GM21526 (cell line): ENCODE results near the gene TRAPPC11.
"Not testable (repeated sequence)": the region's sequence is repeated elsewhere in the genome, so short reads cannot be mapped to it uniquely, and the experiment has no call there.

Experiments used
- ATAC-seq: cut with Tn5 transposase; IDR thresholded peaks from one replicate; pipeline ENCODE4 v1.9.1; 2021; ENCODE audit warnings: moderate library complexity; ENCODE audit not compliant: unreplicated experiment, low FRiP score

Gene TRAPPC11

DNA sequence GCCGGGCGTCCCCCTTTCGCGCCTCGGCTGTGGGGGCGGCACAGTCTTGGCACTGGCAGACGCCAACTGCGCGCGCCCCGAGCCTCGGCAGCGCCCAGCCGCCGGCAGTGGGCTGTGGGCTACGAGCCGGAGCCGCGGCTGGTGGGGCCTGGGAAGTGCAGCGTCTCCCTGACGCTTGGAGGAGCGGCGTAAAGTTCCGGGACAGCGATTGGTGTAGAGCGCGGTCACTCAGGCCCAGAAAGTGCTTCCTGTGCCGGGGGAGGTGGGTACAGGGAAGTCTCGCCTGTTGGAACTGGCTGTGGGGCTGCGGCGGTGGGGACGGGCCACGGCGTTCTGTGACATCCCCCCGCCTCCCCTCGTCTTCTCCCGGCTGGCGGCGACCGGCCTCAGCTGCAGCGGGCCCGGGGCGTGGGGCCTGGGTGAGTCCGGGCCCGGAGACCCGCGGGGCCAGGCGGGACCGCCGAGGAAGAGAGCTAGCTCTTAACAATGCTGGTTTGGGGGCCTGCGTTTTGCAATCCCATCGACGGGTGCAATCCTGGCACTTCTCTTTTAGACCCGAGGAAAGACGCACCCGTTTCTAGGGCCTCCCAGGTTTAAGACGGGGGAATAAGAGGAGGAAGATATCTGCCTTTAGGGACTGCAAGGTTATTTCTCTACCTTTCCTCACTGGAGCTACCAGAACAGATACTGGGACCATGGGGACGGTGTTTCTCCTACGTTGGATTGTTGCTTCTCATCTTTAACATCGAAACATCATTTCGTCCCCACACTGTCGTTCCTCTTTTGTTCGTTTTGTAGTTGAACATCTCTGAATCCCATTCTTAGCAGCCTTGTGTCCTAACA is at the start of gene TRAPPC11, which contains the start of gene RWDD4:
Gene TRAPPC11, plus strand, starts transcription at position 265 of the 843 bp plus-strand sequence. CDS start 4,575 bp downstream, outside the sequence.
Gene RWDD4, minus strand, starts transcription at position 157 of the 843 bp plus-strand sequence. CDS start 233 bp downstream, outside the sequence.
- peak; percentile 99 for ATAC-seq

DNA sequence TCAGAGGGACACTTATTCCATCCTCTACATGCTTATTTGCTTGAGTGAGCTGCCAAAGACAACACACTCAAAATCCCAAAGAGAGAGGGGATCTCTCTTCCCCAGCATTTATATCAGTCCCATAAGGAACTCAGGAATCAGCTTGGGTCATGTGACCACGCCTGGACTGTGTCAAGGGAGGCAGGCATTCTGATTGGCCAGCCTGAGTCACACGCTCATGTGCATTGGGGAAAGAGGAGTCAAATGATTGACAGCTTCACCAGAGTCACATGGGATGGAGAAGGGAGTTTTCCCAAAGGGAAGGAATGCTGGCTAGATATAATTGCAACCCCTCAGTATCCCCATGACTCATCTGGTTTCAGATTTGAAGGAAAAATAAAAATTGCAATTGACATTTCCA is 49.1 kb upstream of the TRAPPC11 start:
- no peak for ATAC-seq

DNA sequence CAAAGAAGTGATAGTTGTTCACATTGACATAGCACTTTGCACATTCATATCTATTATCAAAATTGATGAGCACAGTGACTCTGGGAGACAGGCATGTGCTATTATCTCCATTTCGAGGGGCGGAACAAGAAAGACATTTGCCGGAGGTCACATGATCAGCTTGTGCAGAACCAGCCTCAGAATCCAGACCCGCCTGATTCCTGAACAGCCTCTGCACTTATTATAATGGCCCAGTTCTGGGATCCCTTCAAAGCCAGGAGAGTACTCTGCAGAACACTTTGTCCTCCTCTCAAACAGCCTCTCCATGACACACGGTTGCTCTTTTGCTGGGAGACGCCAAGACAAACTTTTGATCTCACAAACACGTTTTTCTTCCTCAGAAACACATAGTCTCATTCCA is 48.5 kb upstream of the TRAPPC11 start:
- no peak for ATAC-seq

DNA sequence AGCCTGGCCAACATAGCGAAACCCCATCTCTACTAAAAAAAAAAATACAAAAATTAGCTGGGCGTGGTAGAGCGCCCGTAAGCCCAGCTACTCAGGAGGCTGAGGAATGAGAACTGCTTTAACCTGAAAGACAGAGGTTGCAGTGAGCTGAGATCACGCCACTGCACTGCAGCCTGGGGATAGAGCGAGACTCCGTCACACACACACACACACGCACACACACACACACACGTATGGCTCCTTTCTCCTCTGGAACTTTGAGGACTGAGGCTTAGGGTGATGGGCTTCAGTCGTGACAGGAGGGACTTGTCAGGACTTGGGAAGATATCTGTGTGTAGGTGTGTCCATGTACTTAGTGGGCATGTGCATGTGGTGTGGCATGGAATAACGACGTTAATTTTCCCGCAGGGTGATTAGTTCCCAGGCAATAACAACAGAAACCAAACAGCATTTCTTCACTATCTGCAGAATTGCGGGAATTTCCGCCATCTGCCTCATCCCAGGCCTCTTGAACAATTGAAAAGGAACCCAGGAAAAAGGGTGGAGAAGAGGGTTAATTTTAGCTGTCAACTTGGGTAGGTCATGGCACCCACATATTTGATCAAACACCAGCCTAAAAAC is 47.8 kb upstream of the TRAPPC11 start:
- ATAC-seq, result no peak

DNA sequence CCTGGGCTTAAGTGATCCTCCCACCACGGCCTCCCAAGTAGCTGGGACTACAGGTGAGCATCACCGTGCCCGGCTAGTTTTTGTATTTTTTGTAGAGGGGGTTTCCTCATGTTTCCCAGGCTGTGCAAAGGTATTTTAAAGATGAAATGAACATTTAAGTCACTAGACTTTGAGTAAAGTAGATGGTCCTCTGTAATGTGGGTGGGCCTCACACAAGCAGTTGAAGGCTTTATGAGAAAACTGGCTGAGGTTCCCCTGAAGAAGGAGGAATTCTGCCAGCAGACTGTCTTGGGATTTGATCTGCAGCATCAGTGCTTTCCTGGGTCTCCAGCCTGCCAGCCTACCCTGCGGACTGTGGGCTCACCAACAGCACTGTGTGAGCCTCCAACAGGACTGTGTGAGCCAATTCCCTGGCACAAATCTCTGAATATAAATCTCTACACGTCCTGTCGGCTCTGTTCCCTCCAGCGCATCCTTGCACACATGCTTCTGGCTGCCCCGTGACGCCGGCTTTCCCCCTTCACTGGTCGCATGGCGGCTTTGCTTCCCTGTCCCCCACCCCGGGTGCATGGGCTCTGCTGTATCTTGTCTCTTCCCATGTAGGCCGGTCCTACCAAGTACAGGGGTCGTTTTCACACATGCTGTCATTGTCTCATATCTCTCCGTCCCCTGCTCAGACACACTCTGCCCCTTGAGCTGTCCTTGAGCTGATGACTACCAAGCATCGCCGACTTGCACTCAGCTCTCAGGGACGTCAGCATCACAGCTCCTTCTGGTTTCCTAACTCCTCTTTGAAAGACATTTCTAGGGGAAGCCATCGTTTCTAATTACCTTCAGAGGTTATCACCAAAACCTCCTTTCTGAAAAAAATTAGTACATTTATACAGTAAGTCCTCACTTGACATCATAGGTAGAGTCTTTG is 46.5 kb upstream of the TRAPPC11 start:
- ATAC-seq, result no peak

DNA sequence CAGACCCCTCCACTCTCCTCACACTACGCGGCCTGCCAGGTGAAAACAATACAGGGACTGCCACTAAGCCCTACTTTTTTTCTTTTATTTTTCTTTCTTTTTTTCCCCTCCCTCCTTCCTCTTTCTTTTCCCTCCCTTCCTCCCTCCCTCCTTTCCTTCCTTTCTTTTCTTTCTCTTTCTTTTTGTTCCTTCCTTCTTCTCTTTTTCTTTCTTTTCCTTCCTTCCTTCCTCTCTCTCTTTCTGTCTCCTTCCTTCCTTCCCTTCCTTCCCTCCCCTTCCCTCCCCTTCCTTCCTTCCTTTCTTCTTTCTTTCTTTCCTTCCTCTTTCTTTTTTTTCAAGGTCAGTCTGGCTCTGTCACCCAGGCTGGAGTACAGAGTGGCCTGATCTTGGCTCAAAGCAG is 42.0 kb upstream of the TRAPPC11 start:
- ATAC-seq, result no peak

DNA sequence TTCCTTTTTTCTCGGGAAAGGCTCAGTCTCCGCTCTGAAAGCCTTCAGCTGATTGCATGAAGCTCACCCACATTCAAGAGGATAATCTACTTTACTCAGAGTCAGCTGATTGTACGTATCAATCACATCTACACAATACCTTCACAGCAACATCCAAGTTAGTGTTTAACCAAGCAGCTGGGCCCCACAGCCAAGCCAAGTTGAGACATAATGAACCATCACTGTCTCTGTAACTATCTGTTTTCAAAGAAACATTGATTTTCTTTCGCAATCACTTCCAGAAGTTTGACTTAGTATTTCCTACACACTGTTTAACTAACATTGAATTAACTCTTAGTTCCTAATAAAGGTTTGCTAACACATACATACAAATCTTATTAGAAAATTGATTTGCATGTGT is 40.4 kb upstream of the TRAPPC11 start:
- no peak for ATAC-seq

DNA sequence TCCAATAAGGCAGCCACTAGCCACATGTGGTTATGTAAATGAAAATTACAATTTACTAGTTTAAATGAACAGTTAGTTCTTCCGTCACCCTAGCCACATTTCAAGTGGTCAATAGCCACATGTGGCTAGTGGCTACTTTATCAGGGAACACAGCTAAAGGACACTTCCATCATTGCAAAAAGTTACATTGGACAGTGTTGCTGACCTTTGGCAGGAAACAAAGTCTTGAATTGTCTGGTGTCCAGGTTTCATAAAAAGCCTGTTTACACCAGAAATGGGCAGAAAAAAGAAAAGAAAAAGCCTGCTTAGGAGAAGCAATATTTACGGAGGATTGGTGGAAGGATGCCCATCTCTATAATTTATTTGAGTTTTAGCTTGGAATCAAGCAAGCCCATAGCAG is 38.7 kb upstream of the TRAPPC11 start:
- no peak for ATAC-seq

DNA sequence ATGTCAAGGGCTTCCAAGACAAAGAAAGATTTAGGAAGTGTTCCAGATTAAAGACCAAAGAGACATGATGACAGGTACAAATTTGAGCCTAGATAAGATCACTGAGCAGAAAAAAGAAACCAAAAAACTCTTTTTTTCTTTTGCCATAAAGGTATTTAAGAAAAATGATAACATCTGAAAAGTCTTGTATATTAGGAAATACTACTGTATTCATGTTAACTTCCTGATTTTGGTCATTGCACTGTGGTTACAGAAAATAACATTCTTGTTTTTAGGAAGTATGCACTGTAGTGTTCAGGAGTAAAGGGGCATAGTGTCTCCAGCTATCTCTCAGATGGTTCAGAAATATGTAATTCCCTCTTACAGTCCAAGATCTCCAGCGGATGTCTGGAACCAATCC is 37.2 kb upstream of the TRAPPC11 start:
- no peak for ATAC-seq

DNA sequence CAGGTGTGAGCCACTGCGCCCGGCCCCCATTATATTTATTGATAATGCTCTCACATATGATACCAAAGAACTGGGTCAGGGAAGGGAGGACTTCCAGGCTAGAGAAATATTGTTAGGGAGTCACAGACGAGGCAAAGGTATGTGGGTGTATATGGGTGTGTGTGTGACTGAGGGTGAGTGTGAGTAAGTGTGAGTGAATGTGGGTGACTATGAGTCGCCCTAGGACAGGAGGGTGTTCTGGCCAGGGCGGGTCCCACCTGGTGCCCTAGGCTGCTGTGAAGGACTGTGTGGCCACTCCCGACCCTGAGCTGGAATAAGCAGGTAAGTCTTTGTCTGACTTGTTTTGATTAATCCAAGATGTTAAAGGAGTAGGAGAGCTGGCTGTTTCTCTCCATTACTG is 34.5 kb upstream of the TRAPPC11 start:
- no peak for ATAC-seq

DNA sequence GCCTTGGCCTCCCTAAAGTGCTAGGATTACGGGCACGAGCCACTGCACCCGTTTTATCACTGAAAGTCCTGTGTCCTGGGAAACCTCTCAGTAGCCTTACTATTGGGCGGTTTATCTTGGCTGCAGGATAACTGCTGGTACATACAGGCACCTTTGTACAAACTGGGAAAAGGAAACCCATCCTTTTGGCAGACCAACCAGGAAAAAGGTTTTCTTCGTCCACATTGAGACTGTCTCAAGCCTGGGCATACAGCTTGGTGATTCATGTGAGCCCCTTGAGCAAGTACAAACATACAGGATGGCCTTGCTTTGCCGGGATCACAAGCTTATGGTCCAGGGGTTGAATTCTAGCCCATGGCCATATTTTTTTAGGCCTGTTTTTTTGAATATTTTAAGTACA is 32.9 kb upstream of the TRAPPC11 start:
- no peak for ATAC-seq

DNA sequence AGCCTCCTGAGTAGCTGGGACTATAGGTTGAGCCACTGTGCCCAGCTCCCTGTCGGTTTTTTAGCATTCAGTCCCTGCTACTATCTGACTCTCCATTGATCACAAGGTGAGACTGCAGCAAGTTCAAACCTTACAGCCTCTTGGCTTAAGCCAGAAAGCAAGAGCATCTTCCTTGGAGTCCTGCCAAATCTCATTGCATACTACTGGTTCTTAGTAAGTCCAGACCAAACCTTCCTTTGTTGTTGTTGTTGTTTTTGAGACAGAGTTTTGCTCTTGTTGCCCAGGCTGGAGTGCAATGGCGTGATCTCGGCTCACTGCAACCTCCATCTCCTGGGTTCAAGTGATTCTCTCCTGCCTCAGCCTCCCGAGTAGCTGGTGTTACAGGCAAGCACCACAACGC is 31.8 kb upstream of the TRAPPC11 start:
- not testable (repeated sequence) for ATAC-seq

DNA sequence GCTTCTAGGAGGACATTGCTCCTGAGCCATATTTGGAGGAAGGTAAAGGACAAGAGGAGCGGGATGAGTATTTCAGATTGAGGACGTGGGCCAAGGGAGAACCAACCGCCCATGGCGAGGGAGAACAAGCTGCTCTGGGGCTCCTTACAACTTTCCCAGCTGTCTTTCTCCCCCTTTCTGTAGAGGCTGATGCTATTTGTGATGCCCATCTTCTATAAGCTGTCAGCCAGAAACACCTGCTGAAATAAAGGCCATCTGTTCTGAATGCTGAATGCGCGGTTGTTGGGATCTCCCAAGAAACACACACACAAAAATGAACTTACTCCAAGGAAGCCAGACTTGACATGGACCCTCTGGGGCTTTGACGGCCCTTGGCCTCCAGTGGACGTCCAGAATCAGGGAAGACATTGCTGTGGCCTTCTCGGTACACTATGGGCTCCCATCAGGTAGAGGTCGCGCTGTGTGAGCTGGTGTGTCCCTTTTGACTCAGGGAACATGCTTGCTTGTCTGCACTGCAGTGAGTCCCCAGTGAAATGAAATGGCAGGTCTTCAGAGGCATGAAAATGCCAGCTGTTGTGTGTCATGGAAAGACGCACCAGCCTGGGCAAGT is 31.0 kb upstream of the TRAPPC11 start:
- ATAC-seq, result no peak

DNA sequence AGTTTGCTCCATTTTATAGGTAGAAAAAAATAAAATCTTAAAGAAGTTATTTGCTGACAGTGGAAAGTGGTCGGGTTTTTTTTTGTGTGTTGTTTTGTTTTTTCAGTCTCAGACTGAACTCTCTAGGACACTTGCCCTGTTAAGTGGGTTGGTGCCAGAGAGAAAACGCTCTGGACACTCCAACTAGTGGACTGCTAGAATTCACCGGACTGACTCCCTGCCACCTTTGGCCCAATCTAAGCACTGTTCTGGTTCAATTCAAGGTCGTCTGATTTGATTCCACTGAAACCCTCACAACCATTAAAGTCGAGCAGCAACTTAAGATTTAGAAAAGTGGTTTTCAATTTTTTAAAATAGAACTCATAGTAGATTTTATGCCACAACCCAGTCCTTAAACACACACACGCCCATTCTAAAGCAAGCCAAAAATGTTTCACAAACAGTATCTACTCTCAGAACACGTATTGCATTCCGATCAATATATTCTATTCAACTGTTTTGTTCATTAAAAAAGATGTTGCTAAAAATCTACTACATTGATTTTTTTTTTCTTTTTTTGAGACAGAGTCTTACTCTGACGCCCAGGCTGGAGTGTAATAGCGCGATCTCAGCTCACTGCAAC is 27.4 kb upstream of the TRAPPC11 start:
- no peak for ATAC-seq

DNA sequence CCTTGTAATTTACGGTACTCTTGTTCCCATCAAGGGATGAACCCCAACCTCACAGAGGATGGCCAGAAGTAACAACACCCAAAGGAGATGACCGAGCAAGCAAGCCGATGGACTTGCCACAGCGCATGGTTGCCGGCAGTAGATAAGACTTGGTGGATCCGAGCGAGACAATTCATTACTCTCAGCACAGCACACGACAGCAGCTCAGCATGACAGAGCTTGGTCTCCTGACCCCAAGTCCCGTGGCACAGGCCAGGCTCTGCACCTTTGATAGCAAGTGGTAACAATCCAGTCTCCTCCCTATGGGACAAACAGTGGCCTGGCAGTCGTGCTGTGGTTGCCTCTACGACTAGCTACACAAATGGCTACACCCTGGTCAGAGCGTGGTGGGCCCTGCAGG is 26.4 kb upstream of the TRAPPC11 start:
- no peak for ATAC-seq

DNA sequence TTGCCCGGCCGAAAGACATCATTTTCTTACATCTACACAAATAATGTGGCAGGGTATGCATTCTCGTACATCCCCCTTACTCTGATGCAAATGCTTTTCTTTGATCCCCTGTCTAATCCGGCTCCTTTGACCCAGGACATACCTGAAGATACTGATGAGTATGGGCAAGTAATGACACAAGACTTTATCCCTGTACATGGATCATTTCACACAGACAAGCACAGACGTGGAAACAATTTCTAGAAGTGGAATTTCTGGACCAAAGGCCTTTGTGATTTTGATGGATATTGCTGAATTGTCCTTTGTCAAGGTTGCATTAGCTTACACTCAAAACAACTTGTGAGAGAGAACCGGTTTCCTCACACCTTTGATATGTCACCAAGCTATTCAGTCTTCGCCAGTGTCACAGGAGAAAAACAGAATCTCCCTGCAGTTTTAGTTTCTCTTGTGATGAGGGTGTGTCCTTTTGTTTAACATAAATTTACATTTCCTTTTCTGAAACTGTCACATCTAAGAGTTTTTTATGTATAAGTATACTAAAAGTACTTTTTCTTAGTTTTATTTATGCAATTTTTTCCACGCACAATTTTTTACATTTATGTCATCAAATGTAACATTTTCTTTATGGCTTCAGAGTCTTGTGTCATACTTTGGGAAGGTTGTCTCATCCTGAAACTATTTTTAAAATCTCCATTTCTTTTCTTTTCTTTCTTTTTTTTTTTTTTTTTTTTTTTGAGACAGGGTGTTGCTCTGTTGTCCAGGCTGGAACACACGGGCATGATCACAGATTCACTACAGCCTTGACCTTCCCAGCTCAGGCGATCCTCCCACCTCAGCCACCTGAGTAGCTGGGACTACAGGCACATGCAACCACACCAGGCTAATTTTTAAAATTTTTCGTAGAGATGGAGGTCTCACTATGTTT is 25.4 kb upstream of the TRAPPC11 start:
- no peak for ATAC-seq

DNA sequence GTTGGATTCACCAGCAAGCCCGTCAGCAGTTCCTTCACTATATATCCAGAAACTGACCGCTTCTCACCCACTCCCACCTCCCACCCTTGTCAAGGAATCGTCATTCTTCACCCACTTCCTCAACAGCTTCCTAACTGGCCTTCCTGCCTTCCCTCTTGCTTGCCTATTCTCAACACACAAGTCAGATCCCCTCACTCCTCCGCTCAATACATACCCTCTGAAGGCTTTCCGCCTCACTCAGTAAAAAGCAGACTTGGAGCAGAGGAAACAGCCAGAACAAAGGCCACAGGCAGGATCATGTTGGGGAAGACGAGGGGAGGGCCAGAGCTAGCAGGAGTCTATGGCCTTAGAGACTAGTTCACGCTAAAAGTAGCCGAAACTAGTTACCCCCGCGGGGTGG is 23.8 kb upstream of the TRAPPC11 start:
- no peak for ATAC-seq

DNA sequence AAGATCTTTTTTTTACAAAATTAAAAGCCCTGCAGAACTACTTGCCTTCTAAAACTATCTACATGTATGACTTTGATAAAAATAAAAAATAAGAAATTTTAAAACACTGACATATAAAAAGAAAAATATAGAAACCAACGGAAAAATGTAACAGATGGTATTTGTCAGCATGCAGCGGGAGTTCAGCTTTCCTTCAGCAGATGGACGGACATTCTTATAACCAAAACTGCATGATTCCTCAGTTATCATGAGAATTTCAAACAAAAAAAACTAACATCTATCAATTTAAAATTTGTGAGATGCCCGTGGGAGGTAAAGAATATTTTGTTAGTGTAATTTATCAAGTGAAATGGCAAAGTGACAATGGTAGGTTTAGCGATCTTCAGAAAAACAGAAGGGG is 23.4 kb upstream of the TRAPPC11 start:
- ATAC-seq, result no peak

DNA sequence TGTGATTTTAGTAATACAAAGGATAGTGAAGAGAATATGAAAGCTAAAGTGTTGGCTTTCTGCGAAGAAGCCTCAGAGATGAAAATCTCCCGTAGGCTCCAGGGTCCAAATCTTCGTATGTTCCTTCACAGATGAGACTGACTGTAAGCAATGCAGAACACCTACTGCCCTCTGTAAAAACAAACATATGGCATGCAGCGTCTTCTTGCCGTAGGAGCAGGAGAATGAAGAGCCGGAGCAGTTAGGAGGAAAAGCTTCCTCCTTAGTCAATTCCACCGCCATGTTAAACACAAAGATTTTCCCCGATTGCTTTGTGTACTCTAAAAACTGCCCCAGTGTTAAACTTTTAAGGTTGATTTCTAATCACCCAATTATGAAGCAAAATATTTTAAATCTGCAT is 22.6 kb upstream of the TRAPPC11 start:
- no peak for ATAC-seq
